Liver (tissue), 9 donors: Measurements from ENCODE around the gene SOBP. TPM values are rescaled to one million over a fixed set of nuclear protein-coding genes. Genes with fewer than 3 reads are reported as not detected.

Experiments used
- DNase-seq: peaks from one replicate; pipeline ENCODE4 v3.0.0-alpha.2; 2017; ENCODE audit warnings: low spot score
- H3K27ac ChIP-seq, 2 donors: one replicate each; pipeline ENCODE4 v1.7.0; 2013; ENCODE audit warnings: inconsistent platforms in 2 of 2, low read length in 2 of 2, control low read depth in 1 of 2, low read depth in 1 of 2, mild to moderate bottlenecking in 1 of 2
- H3K27me3 ChIP-seq, 4 donors: one replicate each; pipeline versions ENCODE4 v1.6.1 to v1.7.0; 2013; ENCODE audit warnings: low read length in 3 of 4, inconsistent platforms in 1 of 4, mild to moderate bottlenecking in 1 of 4, moderate library complexity in 1 of 4; ENCODE audit not compliant: control insufficient read depth in 4 of 4, insufficient read depth in 4 of 4
- H3K36me3 ChIP-seq, 4 donors: one replicate each; pipeline versions ENCODE4 v1.6.1 to v1.7.0; 2013; ENCODE audit warnings: low read length in 3 of 4, mild to moderate bottlenecking in 3 of 4, low read depth in 1 of 4, moderate library complexity in 1 of 4; ENCODE audit not compliant: control insufficient read depth in 4 of 4, insufficient read depth in 3 of 4
- H3K4me1 ChIP-seq, 4 donors: one replicate each; pipeline versions ENCODE4 v1.6.1 to v1.7.0; 2013; ENCODE audit warnings: low read length in 3 of 4, mild to moderate bottlenecking in 3 of 4, moderate library complexity in 1 of 4; ENCODE audit not compliant: control insufficient read depth in 4 of 4, insufficient read depth in 4 of 4
- H3K4me3 ChIP-seq, 3 donors: one replicate each; pipeline versions ENCODE4 v1.6.1 to v1.7.0; 2013; ENCODE audit warnings: low read length in 3 of 3, control low read depth in 1 of 3, low read depth in 1 of 3, mild to moderate bottlenecking in 1 of 3
- H3K9ac ChIP-seq, 2 donors: one replicate each; pipeline ENCODE4 v1.7.0; 2013; ENCODE audit warnings: low read length in 2 of 2, mild to moderate bottlenecking in 2 of 2, moderate library complexity in 2 of 2, control low read depth in 1 of 2, low read depth in 1 of 2
- H3K9me3 ChIP-seq, 4 donors: one replicate each; pipeline versions ENCODE4 v1.6.1 to v1.7.0; 2013; ENCODE audit warnings: low read length in 3 of 4; ENCODE audit not compliant: control insufficient read depth in 4 of 4
- EGR1 ChIP-seq, 2 donors: IDR thresholded peaks; 2 replicates each; pipeline ENCODE4 v1.6.1; 2016 to 2018; ENCODE audit warnings: antibody characterized with exemption in 2 of 2, low read depth in 2 of 2
- FOXA1 ChIP-seq: IDR thresholded peaks from 2 replicates; pipeline ENCODE4 v1.6.1; 2016; ENCODE audit warnings: antibody characterized with exemption
- HNF4A ChIP-seq, 2 donors: conservative IDR thresholded peaks; 2 replicates each; pipeline ENCODE4 v1.6.1; 2016; ENCODE audit warnings: antibody characterized with exemption in 2 of 2, mild to moderate bottlenecking in 2 of 2
- JUND ChIP-seq, 2 donors: IDR thresholded peaks; 2 replicates each; pipeline ENCODE4 v1.6.1; 2016; ENCODE audit warnings: antibody characterized with exemption in 2 of 2
- NR2F2 ChIP-seq: IDR thresholded peaks from 2 replicates; pipeline ENCODE4 v1.6.1; 2016; ENCODE audit warnings: antibody characterized with exemption
- RAD21 ChIP-seq, 2 donors: IDR thresholded peaks; 2 replicates each; pipeline ENCODE4 v1.6.1; 2016; ENCODE audit warnings: antibody characterized with exemption in 2 of 2, mild to moderate bottlenecking in 2 of 2
- REST ChIP-seq: IDR thresholded peaks from 2 replicates; pipeline ENCODE4 v1.6.1; 2016; ENCODE audit warnings: antibody characterized with exemption, mild to moderate bottlenecking
- RXRA ChIP-seq, 2 donors: IDR thresholded peaks; 2 replicates each; pipeline ENCODE4 v1.6.1; 2017 to 2018; ENCODE audit warnings: antibody characterized with exemption in 2 of 2, mild to moderate bottlenecking in 1 of 2
- TAF1 ChIP-seq: conservative IDR thresholded peaks from 2 replicates; pipeline ENCODE4 v1.6.1; 2016; ENCODE audit warnings: antibody characterized with exemption, mild to moderate bottlenecking
- YY1 ChIP-seq: IDR thresholded peaks from 2 replicates; pipeline ENCODE4 v1.6.1; 2016; ENCODE audit warnings: antibody characterized with exemption, mild to moderate bottlenecking
- WGBS: extraction: QIAGEN DNeasy Blood & Tissue Kit; methylation state at CpG from one replicate; pipeline ENCODE4 v1.1.7; 2013; 5-methylcytosine and 5-hydroxymethylcytosine counted together
- polyA plus RNA-seq, 2 donors: library from polyadenylated mRNA; stranded (reverse) in 1 of 2; unstranded in 1 of 2; fragments of 200-250 nt in 1 of 2; fragments of >200 nt in 1 of 2; fragmentation: Nextera tagmentation in 1 of 2; extraction: Ambion mirVana in 1 of 2; gene quantifications; one replicate each; pipeline versions ENCODE4 v1.2.1 to v1.2.3, GENCODE V29; 2013 to 2015
- total RNA-seq, 2 donors: library from RNA; depleted of rRNA; stranded (reverse); fragments of >200 nt; gene quantifications; one replicate each; pipeline ENCODE4 v1.2.3, GENCODE V29; 2014
- donor health status: healthy.
- donor health status: healthy.
- donor health status: healthy.
- donor health status: healthy.
- donor health status: healthy.

Gene SOBP
- total and polyA plus RNA-seq, 4 donors = 0.99 to 5.4 (median 1.9) TPM

- no peaks in the 10 kb centered on the region for H3K27me3 ChIP-seq
- H3K9me3 ChIP-seq = no peaks in the 10 kb centered on the region
- no peaks in the 10 kb centered on the region for H3K4me1 ChIP-seq
- DNase-seq = no peak
- H3K9ac ChIP-seq = no peak overlapping the region
- no peaks in the 10 kb centered on the region for H3K36me3 ChIP-seq
- H3K4me3 ChIP-seq = no peak overlapping the region
- no peak for TF ChIP-seq HNF4A (conservative IDR thresholded peaks at IDR 0.05)
- no peak for TF ChIP-seq JUND (IDR thresholded peaks at IDR 0.05)
- TF ChIP-seq RXRA (IDR thresholded peaks at IDR 0.05) = no peak
- TF ChIP-seq RAD21 (IDR thresholded peaks at IDR 0.05) = no peak
- no peak for TF ChIP-seq YY1
- no peak for TF ChIP-seq FOXA1
- no peak for TF ChIP-seq TAF1
- 92% methylated on average over 4 of the region's 4 CpGs for WGBS
- no peak overlapping the region for H3K27ac ChIP-seq
Measured at GRCh38 chr6:107606407-107606806, 116.5 kb downstream of the SOBP start.

- H3K27me3 ChIP-seq = no peaks in the 10 kb centered on the region
- no peak overlapping the region for H3K9ac ChIP-seq
- DNase-seq = no peak
- no peaks in the 10 kb centered on the region for H3K9me3 ChIP-seq
- H3K4me1 ChIP-seq = peaks cover 0 to 3% (median 0%) of the 10 kb centered on the region in 4 donors
- TF ChIP-seq JUND (IDR thresholded peaks at IDR 0.05) (no peak), TAF1 (no peak), RAD21 (IDR thresholded peaks at IDR 0.05) (peak in 1 of 2 donors; percentile 6)
- H3K36me3 ChIP-seq = no peaks in the 10 kb centered on the region
- 85% methylated on average over 4 of the region's 4 CpGs for WGBS
- H3K4me3 ChIP-seq = no peak overlapping the region
- no peak overlapping the region for H3K27ac ChIP-seq
Measured at GRCh38 chr6:107607116-107607515, 117.2 kb downstream of the SOBP start.

GRCh38 chr6:107611094-107611810 is 121.3 kb downstream of the SOBP start:
- WGBS = 86% methylated on average over 11 of the region's 11 CpGs
- DNase-seq = no peak
- H3K27ac ChIP-seq = no peak overlapping the region

More at GRCh38 chr6:107611094-107611810, 121.3 kb downstream of the SOBP start:
- Histone ChIP-seq H3K4me1 (peaks cover 0 to 3% (median 0%) of the 10 kb centered on the region in 4 donors), H3K9ac (no peak overlapping the region), H3K4me3 (no peak overlapping the region), H3K9me3 (no peaks in the 10 kb centered on the region), H3K27me3 (no peaks in the 10 kb centered on the region), H3K36me3 (no peaks in the 10 kb centered on the region)
- TF ChIP-seq JUND (IDR thresholded peaks at IDR 0.05) (no peak), NR2F2 (no peak), EGR1 (IDR thresholded peaks at IDR 0.05; ENCODE audit: low read depth in 2 of 2) (no peak), REST (no peak)
